ENCODE results near the gene SAPCD1. TPM values are rescaled to one million over a fixed set of nuclear protein-coding genes. Genes with fewer than 3 reads are reported as not detected.
"Not testable (repeated sequence)": the region's sequence is repeated elsewhere in the genome, so short reads cannot be mapped to it uniquely, and the experiment has no call there.

The SAPCD1 gene
- total and polyA plus RNA-seq, 4 donors: 3.4 to 11.1 (median 10.0) TPM

- H3K4me1 ChIP-seq (ENCODE audit: control insufficient read depth, insufficient read depth, low read length): peaks cover 26% of the 10 kb centered on the region
- no peak overlapping the region for H3K4me3 ChIP-seq (ENCODE audit: low read depth, low read length)
- H3K9me3 ChIP-seq (ENCODE audit: control insufficient read depth, insufficient read depth, low read length): no peaks in the 10 kb centered on the region
- H3K27me3 ChIP-seq (ENCODE audit: control insufficient read depth, insufficient read depth, low read length): no peaks in the 10 kb centered on the region
- H3K27ac ChIP-seq (ENCODE audit: low read depth, low read length): no peak overlapping the region
- DNase-seq (ENCODE audit: low read depth in 4 of 6, low spot score in 6 of 6): no peak
- peaks cover 97% of the 10 kb centered on the region for H3K36me3 ChIP-seq (ENCODE audit: control insufficient read depth, insufficient read depth, low read length)
- WGBS (ENCODE audit: insufficient coverage): 91% methylated on average over 17 of the region's 23 CpGs
Observed at GRCh38 chr6:31781244-31782125, 19.0 kb downstream of the SAPCD1 start.

- peaks cover 93% of the 10 kb centered on the region for H3K36me3 ChIP-seq (ENCODE audit: control insufficient read depth, insufficient read depth, low read length)
- H3K4me1 ChIP-seq (ENCODE audit: control insufficient read depth, insufficient read depth, low read length): peaks cover 18% of the 10 kb centered on the region
- no peaks in the 10 kb centered on the region for H3K27me3 ChIP-seq (ENCODE audit: control insufficient read depth, insufficient read depth, low read length)
- no peak for DNase-seq (ENCODE audit: low read depth in 4 of 6, low spot score in 6 of 6)
- no peaks in the 10 kb centered on the region for H3K9me3 ChIP-seq (ENCODE audit: control insufficient read depth, insufficient read depth, low read length)
- H3K27ac ChIP-seq (ENCODE audit: low read depth, low read length): no peak overlapping the region
- WGBS (ENCODE audit: insufficient coverage): 92% methylated on average over 32 of the region's 32 CpGs
- no peak overlapping the region for H3K4me3 ChIP-seq (ENCODE audit: low read depth, low read length)
Observed at GRCh38 chr6:31782126-31782855, 19.8 kb downstream of the SAPCD1 start.

GRCh38 chr6:31784098-31784925 is 21.9 kb downstream of the SAPCD1 start:
- Histone ChIP-seq H3K36me3 (ENCODE audit: control insufficient read depth, insufficient read depth, low read length) (peaks cover 80% of the 10 kb centered on the region), H3K4me3 (ENCODE audit: low read depth, low read length) (no peak overlapping the region), H3K9me3 (ENCODE audit: control insufficient read depth, insufficient read depth, low read length) (no peaks in the 10 kb centered on the region), H3K27me3 (ENCODE audit: control insufficient read depth, insufficient read depth, low read length) (no peaks in the 10 kb centered on the region), H3K27ac (ENCODE audit: low read depth, low read length) (no peak overlapping the region), H3K4me1 (ENCODE audit: control insufficient read depth, insufficient read depth, low read length) (peaks cover 15% of the 10 kb centered on the region)
- DNase-seq (ENCODE audit: low read depth in 4 of 6, low spot score in 6 of 6): peak in 1 of 6 donors; percentile 29
- WGBS (ENCODE audit: insufficient coverage): 97% methylated on average over 14 of the region's 15 CpGs

- Histone ChIP-seq H3K27me3 (ENCODE audit: control insufficient read depth, insufficient read depth, low read length) (no peaks in the 10 kb centered on the region), H3K4me1 (ENCODE audit: control insufficient read depth, insufficient read depth, low read length) (peaks cover 15% of the 10 kb centered on the region), H3K4me3 (ENCODE audit: low read depth, low read length) (no peak overlapping the region), H3K36me3 (ENCODE audit: control insufficient read depth, insufficient read depth, low read length) (peaks cover 76% of the 10 kb centered on the region), H3K9me3 (ENCODE audit: control insufficient read depth, insufficient read depth, low read length) (no peaks in the 10 kb centered on the region), H3K27ac (ENCODE audit: low read depth, low read length) (no peak overlapping the region)
- DNase-seq (ENCODE audit: low read depth in 4 of 6, low spot score in 6 of 6): no peak
- 100% methylated on average over 6 of the region's 11 CpGs for WGBS (ENCODE audit: insufficient coverage)
Observed at GRCh38 chr6:31785475-31785874, 23.0 kb downstream of the SAPCD1 start.

- Histone ChIP-seq H3K4me1 (ENCODE audit: control insufficient read depth, insufficient read depth, low read length) (peaks cover 24% of the 10 kb centered on the region), H3K36me3 (ENCODE audit: control insufficient read depth, insufficient read depth, low read length) (peaks cover 40% of the 10 kb centered on the region), H3K27me3 (ENCODE audit: control insufficient read depth, insufficient read depth, low read length) (no peaks in the 10 kb centered on the region), H3K4me3 (ENCODE audit: low read depth, low read length) (peak overlapping the region; percentile 16), H3K27ac (ENCODE audit: low read depth, low read length) (no peak overlapping the region), H3K9me3 (ENCODE audit: control insufficient read depth, insufficient read depth, low read length) (no peaks in the 10 kb centered on the region)
- 61% methylated on average over 10 of the region's 12 CpGs for WGBS (ENCODE audit: insufficient coverage)
- peak in 4 of 6 donors; percentile 48 to 90 (median 70) for DNase-seq (ENCODE audit: low read depth in 4 of 6, low spot score in 6 of 6)
Observed at GRCh38 chr6:31791324-31792089, 29.1 kb downstream of the SAPCD1 start.

GRCh38 chr6:31792090-31792374 is 29.6 kb downstream of the SAPCD1 start:
- H3K4me3 ChIP-seq (ENCODE audit: low read depth, low read length): no peak overlapping the region
- no peak for DNase-seq (ENCODE audit: low read depth in 4 of 6, low spot score in 6 of 6)
- WGBS (ENCODE audit: insufficient coverage): no CpG with 5 or more reads among the region's 3 CpGs
- peaks cover 24% of the 10 kb centered on the region for H3K4me1 ChIP-seq (ENCODE audit: control insufficient read depth, insufficient read depth, low read length)
- H3K27ac ChIP-seq (ENCODE audit: low read depth, low read length): no peak overlapping the region
- H3K36me3 ChIP-seq (ENCODE audit: control insufficient read depth, insufficient read depth, low read length): peaks cover 37% of the 10 kb centered on the region
- H3K9me3 ChIP-seq (ENCODE audit: control insufficient read depth, insufficient read depth, low read length): no peaks in the 10 kb centered on the region
- no peaks in the 10 kb centered on the region for H3K27me3 ChIP-seq (ENCODE audit: control insufficient read depth, insufficient read depth, low read length)

- WGBS (ENCODE audit: insufficient coverage): 94% methylated on average over 10 of the region's 12 CpGs
- H3K27ac ChIP-seq (ENCODE audit: low read depth, low read length): no peak overlapping the region
Observed at GRCh38 chr6:31792761-31793171, 30.3 kb downstream of the SAPCD1 start.

GRCh38 chr6:31793927-31794245 is 31.4 kb downstream of the SAPCD1 start:
- not testable (repeated sequence) for H3K9me3 ChIP-seq (ENCODE audit: control insufficient read depth, insufficient read depth, low read length); H3K27ac ChIP-seq (ENCODE audit: low read depth, low read length); H3K4me3 ChIP-seq (ENCODE audit: low read depth, low read length); H3K27me3 ChIP-seq (ENCODE audit: control insufficient read depth, insufficient read depth, low read length); DNase-seq (ENCODE audit: low read depth in 4 of 6, low spot score in 6 of 6)
- H3K4me1 ChIP-seq (ENCODE audit: control insufficient read depth, insufficient read depth, low read length): peaks cover 24% of the 10 kb centered on the region
- peaks cover 38% of the 10 kb centered on the region for H3K36me3 ChIP-seq (ENCODE audit: control insufficient read depth, insufficient read depth, low read length)
- 90% methylated on average over 3 of the region's 6 CpGs for WGBS (ENCODE audit: insufficient coverage)

More at GRCh38 chr6:31792761-31793171, 30.3 kb downstream of the SAPCD1 start:
- no peaks in the 10 kb centered on the region for H3K27me3 ChIP-seq (ENCODE audit: control insufficient read depth, insufficient read depth, low read length)
- peaks cover 38% of the 10 kb centered on the region for H3K36me3 ChIP-seq (ENCODE audit: control insufficient read depth, insufficient read depth, low read length)
- no peaks in the 10 kb centered on the region for H3K9me3 ChIP-seq (ENCODE audit: control insufficient read depth, insufficient read depth, low read length)
- H3K4me3 ChIP-seq (ENCODE audit: low read depth, low read length): no peak overlapping the region
- H3K4me1 ChIP-seq (ENCODE audit: control insufficient read depth, insufficient read depth, low read length): peaks cover 24% of the 10 kb centered on the region
- no peak for DNase-seq (ENCODE audit: low read depth in 4 of 6, low spot score in 6 of 6)

- H3K27ac ChIP-seq (ENCODE audit: low read depth, low read length): peak overlapping the region; percentile 87
- H3K36me3 ChIP-seq (ENCODE audit: control insufficient read depth, insufficient read depth, low read length): peaks cover 37% of the 10 kb centered on the region
- WGBS (ENCODE audit: insufficient coverage): 5% methylated on average over 7 of the region's 7 CpGs
- peak overlapping the region; percentile 81 for H3K4me3 ChIP-seq (ENCODE audit: low read depth, low read length)
- H3K4me1 ChIP-seq (ENCODE audit: control insufficient read depth, insufficient read depth, low read length): peaks cover 24% of the 10 kb centered on the region
- no peaks in the 10 kb centered on the region for H3K9me3 ChIP-seq (ENCODE audit: control insufficient read depth, insufficient read depth, low read length)
- H3K27me3 ChIP-seq (ENCODE audit: control insufficient read depth, insufficient read depth, low read length): no peaks in the 10 kb centered on the region
- peak in 2 of 6 donors; percentile 30 to 32 for DNase-seq (ENCODE audit: low read depth in 4 of 6, low spot score in 6 of 6)
Observed at GRCh38 chr6:31794294-31794865, 31.9 kb downstream of the SAPCD1 start.
